CD4-positive, alpha-beta memory T cell (primary cell): Measurements from ENCODE around the gene PBXIP1. TPM values are rescaled to one million over a fixed set of nuclear protein-coding genes. Genes with fewer than 3 reads are reported as not detected.
A peak's percentile ranks its signal among the peaks of the same experiment; 100 is the strongest.

Experiments
- CTCF ChIA-PET: fragments of 350-600 bp; sonication (Branson Sonifier 250); formaldehyde crosslinking; loops from one replicate; lab custom pipeline; 2021; ENCODE audit warnings: inconsistent platforms; ENCODE audit not compliant: partially characterized antibody; lab: Charles Lee
- POLR2A ChIA-PET: fragments of 350-600 bp; sonication (Branson Sonifier 250); formaldehyde crosslinking; loops from one replicate; lab custom pipeline; 2021; ENCODE audit not compliant: partially characterized antibody; lab: Charles Lee
- DNase-seq, 5 donors: peaks; one replicate each; pipeline versions ENCODE4 v3.0.0 to v3.0.0-alpha.2; 2020 to 2022; ENCODE audit warnings: mixed read lengths in 1 of 5
- H3K27ac ChIP-seq: one replicate; pipeline ENCODE4 v1.7.0; 2013; ENCODE audit warnings: low read depth, low read length
- H3K27me3 ChIP-seq: 2 replicates; pipeline ENCODE4 v1.7.0; 2013; ENCODE audit warnings: mild to moderate bottlenecking, low read length, moderate library complexity; ENCODE audit not compliant: insufficient read depth
- H3K36me3 ChIP-seq: 2 replicates; pipeline ENCODE4 v1.7.0; 2013; ENCODE audit warnings: mild to moderate bottlenecking, low read length, moderate library complexity; ENCODE audit not compliant: insufficient read depth
- H3K4me1 ChIP-seq: 2 replicates; pipeline ENCODE4 v1.7.0; 2013; ENCODE audit warnings: mild to moderate bottlenecking, low read length, moderate library complexity; ENCODE audit not compliant: insufficient read depth
- H3K4me3 ChIP-seq, 2 donors: one replicate each; pipeline ENCODE4 v1.7.0; 2013; ENCODE audit warnings: low read length in 2 of 2, mild to moderate bottlenecking in 1 of 2
- H3K9me3 ChIP-seq, 2 donors: one replicate each; pipeline ENCODE4 v1.7.0; 2013; ENCODE audit warnings: low read length in 2 of 2, control low read depth in 1 of 2; ENCODE audit not compliant: control insufficient read depth in 1 of 2
- H3K27ac Mint-ChIP-seq, 7 donors: one replicate each; pipeline ENCODE4 v1.8.0; 2020 to 2021; ENCODE audit warnings: mixed read lengths in 7 of 7, mild to moderate bottlenecking in 6 of 7, inconsistent platforms in 3 of 7, moderate library complexity in 3 of 7
- H3K27me3 Mint-ChIP-seq, 2 donors: one replicate each; pipeline ENCODE4 v1.8.0; 2020 to 2021; ENCODE audit warnings: mixed read lengths in 2 of 2
- H3K36me3 Mint-ChIP-seq, 2 donors: one replicate each; pipeline ENCODE4 v1.8.0; 2020 to 2021; ENCODE audit warnings: mixed read lengths in 2 of 2, inconsistent platforms in 1 of 2, mild to moderate bottlenecking in 1 of 2
- H3K4me1 Mint-ChIP-seq, 4 donors: one replicate each; pipeline ENCODE4 v1.8.0; 2020 to 2021; ENCODE audit warnings: mixed read lengths in 4 of 4, mild to moderate bottlenecking in 1 of 4
- H3K4me3 Mint-ChIP-seq, 8 donors: one replicate each; pipeline ENCODE4 v1.8.0; 2020 to 2021; ENCODE audit warnings: mixed read lengths in 8 of 8, mild to moderate bottlenecking in 7 of 8, moderate library complexity in 6 of 8, inconsistent platforms in 3 of 8
- H3K9me3 Mint-ChIP-seq, 8 donors: one replicate each; pipeline ENCODE4 v1.8.0; 2020 to 2021; ENCODE audit warnings: mixed read lengths in 8 of 8, mild to moderate bottlenecking in 5 of 8, inconsistent platforms in 3 of 8, moderate library complexity in 1 of 8
- intact Hi-C: fragments of 100-400 bp; cut with micrococcal nuclease; formaldehyde crosslinking; loops from one replicate; pipeline ENCODE4 v1.15.1; 2023
- polyA plus RNA-seq, 2 donors: library from polyadenylated mRNA; unstranded; fragments of 300-500 nt; fragmentation: Illumina TruSeq; gene quantifications; one replicate each; pipeline ENCODE4 v1.2.3, GENCODE V29; 2021
- total RNA-seq, 2 experiments: library from RNA; stranded (reverse); gene quantifications; one replicate each; pipeline ENCODE4 v1.2.3, GENCODE V29; 2021

Gene PBXIP1, protein sequence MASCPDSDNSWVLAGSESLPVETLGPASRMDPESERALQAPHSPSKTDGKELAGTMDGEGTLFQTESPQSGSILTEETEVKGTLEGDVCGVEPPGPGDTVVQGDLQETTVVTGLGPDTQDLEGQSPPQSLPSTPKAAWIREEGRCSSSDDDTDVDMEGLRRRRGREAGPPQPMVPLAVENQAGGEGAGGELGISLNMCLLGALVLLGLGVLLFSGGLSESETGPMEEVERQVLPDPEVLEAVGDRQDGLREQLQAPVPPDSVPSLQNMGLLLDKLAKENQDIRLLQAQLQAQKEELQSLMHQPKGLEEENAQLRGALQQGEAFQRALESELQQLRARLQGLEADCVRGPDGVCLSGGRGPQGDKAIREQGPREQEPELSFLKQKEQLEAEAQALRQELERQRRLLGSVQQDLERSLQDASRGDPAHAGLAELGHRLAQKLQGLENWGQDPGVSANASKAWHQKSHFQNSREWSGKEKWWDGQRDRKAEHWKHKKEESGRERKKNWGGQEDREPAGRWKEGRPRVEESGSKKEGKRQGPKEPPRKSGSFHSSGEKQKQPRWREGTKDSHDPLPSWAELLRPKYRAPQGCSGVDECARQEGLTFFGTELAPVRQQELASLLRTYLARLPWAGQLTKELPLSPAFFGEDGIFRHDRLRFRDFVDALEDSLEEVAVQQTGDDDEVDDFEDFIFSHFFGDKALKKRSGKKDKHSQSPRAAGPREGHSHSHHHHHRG
- 100 to 1,000 TPM; 435 to 438 TPM for total RNA-seq
- 100 to 1,000 TPM; 263 to 404 TPM for polyA plus RNA-seq

DNA sequence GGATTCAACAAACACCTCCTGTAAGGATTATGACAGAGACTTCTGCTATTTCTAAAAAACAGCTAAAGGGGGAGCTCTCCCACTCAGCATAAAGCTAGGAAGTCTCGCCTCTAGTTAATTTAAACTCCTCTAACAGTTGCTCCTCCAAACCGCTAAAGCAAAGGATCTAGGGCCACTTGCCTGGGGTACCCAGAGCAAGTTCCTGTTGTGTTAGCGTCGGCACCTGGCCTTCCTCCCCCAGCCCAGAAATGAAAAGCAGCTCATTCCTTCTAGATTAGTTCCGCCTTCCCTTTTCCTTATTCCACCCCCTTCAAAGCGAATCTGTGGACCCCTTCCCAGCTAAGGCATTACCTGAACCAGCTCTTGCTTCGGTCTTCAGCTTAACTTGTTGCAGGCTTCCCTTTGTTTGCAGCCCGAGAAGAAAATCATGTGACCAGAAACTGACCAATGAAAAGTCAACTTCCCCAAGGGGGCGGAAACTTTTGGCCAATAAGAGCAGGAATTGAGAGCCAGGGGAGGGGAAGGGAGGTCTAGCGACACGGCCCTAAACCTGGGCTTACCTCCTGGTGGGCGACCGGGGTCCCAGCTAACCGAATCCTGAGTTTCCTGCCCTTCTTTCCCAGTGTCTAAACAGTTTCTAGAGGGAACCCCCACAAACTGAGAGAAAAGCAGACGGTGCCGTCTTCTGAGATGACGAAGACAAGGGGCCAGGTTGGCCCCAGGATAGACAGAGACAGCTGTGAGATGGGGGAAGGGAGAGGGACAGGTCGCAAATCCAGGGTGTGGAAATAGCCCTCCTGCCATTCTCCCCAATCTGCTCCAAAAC, at the start of gene PBXIP1:
PBXIP1 (minus strand) TSS at position 382 of the 826 bp plus-strand sequence. CDS start 2,378 bp downstream, outside the sequence.
- intact Hi-C loops = loop anchor here (1.0 to 2.0 kb wide), 6 partner anchors 18 to 397 kb away; partner anchors contain the start of genes CKS1B, UBE2Q1 and ZBTB7B
- ChIA-PET CTCF (interaction anchor here (0.9 to 6.8 kb wide), 19 partner anchors 8 to 396 kb away, joined by 3 to 70 read pairs (median 4); partner anchors contain the start of genes ADAM15, CKS1B, FLAD1 and KRTCAP2), POLR2A (interaction anchor here (0.7 to 41.7 kb wide), 21 partner anchors 9 to 989 kb away, joined by 3 to 1543 read pairs (median 5); partner anchors contain the start of genes ADAM15, ADAR, CKS1B and CREB3L4)
- Mint-ChIP-seq H3K9me3 (peaks cover 0 to 3% (median 0%) of the 10 kb centered on the region in 8 donors), H3K4me3 (peak within 1 kb of the TSS; percentile 94 to 100 (median 98)), H3K27me3 (no peaks in the 10 kb centered on the region), H3K27ac (peak within 1 kb of the TSS; percentile 98 to 100 (median 100)), H3K36me3 (peaks cover 27 to 50% of the 10 kb centered on the region in 2 donors), H3K4me1 (peaks cover 43 to 87% (median 74%) of the 10 kb centered on the region in 4 donors)
- peak within 1 kb of the TSS; percentile 100 for H3K27ac ChIP-seq
- peak; percentile 92 to 94 (median 92) for DNase-seq
- peaks cover 75% of the 10 kb centered on the region for H3K4me1 ChIP-seq
- peak within 1 kb of the TSS; percentile 80 to 90 for H3K4me3 ChIP-seq
- no peaks in the 10 kb centered on the region for H3K27me3 ChIP-seq
- no peaks in the 10 kb centered on the region for H3K9me3 ChIP-seq
- peaks cover 22% of the 10 kb centered on the region for H3K36me3 ChIP-seq

DNA sequence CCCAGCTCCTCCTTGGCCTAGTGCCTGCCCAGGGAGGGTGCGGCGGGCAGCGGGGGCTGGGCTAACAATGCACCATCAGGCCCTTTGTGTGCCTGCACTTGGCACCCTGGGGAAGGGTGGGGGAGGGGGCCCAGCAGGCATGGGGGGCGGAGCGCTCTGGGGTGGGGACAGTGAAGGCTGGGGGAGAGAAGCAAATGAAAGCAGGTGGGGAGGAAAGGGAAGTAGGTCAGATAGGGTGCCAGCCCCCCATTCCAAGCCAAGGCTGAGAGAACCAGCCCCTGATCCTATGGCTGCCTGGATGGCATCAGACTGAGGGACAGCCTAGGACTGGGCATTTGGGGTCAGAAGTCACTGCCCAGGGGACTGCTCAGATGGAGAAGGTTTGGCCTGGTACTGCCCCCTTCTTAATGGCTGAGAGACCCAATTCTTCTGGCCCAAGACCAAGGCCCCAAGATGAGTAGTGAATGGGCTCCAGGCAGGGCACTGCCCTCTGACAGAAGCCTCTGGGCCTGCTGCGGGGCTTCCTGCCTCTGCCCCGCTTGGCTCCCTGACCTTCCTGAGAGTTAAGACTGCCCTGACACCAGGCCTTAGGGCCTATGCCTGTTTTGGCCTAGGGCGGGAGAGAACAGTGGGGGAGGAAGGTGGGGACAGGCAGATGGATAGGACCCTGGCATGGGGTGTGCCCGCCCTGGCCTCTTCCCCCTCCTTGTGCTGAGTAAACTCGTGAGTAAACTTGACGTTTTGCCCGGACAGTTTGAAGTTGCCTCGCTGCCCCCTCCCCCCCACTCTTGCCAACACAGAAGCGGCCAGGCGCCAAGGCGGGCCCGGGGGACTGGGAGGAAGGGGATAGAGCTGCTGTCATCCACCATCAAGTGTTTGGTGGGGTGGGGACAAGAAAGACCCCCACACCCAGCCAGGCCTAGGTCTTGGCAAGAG, 49.4 kb upstream of the PBXIP1 start:
- no peaks in the 10 kb centered on the region for H3K36me3 ChIP-seq
- POLR2A ChIA-PET = interaction anchor here (1.1 to 38.9 kb wide), 6 partner anchors 9 to 447 kb away, joined by 3 to 1543 read pairs (median 48); partner anchors contain the start of genes CKS1B, FLAD1, PBXIP1 and PMVK
- peak overlapping the region; percentile 91 to 95 for H3K4me3 ChIP-seq
- Mint-ChIP-seq H3K27me3 (no peaks in the 10 kb centered on the region), H3K9me3 (no peaks in the 10 kb centered on the region), H3K4me1 (peaks cover 28 to 80% (median 39%) of the 10 kb centered on the region in 4 donors), H3K36me3 (peaks cover 0 to 30% of the 10 kb centered on the region in 2 donors), H3K4me3 (peak overlapping the region; percentile 73 to 99 (median 95)), H3K27ac (peak overlapping the region; percentile 83 to 98 (median 93))
- peaks cover 57% of the 10 kb centered on the region for H3K4me1 ChIP-seq
- H3K27ac ChIP-seq = peak overlapping the region; percentile 86
- CTCF ChIA-PET = interaction anchor here (1.6 to 18.7 kb wide), 3 partner anchors 6 to 30 kb away, joined by 4 to 381 read pairs (median 381); partner anchors contain the start of genes CKS1B, LENEP and ZBTB7B
- H3K9me3 ChIP-seq = no peaks in the 10 kb centered on the region
- H3K27me3 ChIP-seq = no peaks in the 10 kb centered on the region
- peak in 4 of 5 donors; percentile 33 to 57 (median 40) for DNase-seq
- intact Hi-C loops = no loop called here

DNA sequence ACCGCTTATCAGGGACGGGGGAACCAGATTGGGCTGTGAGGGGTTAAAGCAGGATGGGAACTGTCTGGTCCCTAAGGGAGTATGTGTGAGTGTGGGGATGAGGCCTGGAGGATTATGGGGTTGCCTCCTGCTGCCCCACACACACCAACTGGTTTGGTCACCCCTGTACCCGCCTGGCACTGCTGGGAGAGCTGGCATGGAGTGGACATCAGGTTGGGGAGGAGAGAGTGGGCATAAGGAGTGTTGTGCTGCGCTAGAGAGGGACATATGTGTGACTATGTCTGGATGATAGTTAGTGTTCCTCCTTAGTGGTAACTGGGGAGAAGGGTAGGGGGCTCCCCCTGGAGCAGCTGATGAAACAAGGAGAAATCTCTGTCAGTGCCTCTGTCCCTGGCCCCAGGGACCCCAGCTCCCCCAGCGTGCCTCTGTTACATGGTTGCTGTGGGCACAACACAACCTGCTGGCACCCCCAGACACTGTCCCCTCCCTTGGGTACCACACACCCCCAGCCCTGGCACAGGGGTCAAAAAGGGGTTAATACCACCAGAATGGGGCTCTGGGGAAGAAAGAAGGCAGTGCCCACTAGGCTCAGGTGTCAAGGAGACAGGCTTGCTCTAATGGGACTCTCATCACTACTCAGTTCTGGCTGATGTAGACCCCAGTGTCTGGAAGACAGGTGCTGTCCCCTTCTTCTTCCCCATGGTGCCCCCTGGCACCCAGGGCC, 48.6 kb upstream of the PBXIP1 start:
- H3K4me1 ChIP-seq = peaks cover 57% of the 10 kb centered on the region
- Mint-ChIP-seq H3K9me3 (no peaks in the 10 kb centered on the region), H3K4me1 (peaks cover 33 to 80% (median 42%) of the 10 kb centered on the region in 4 donors), H3K27me3 (no peaks in the 10 kb centered on the region), H3K36me3 (peaks cover 0 to 27% of the 10 kb centered on the region in 2 donors), H3K27ac (peak overlapping the region; percentile 89 to 97 (median 94)), H3K4me3 (peak overlapping the region; percentile 88 to 99 (median 96))
- peak overlapping the region; percentile 91 to 95 for H3K4me3 ChIP-seq
- intact Hi-C loops = loop anchor here (5.0 kb wide), 2 partner anchors 48 to 447 kb away; partner anchors contain the start of genes ADAM15 and UBE2Q1
- H3K27ac ChIP-seq = peak overlapping the region; percentile 86
- ChIA-PET POLR2A (interaction anchor here (0.7 to 38.9 kb wide), 5 partner anchors 9 to 168 kb away, joined by 3 to 1543 read pairs (median 5); partner anchors contain the start of genes CKS1B, FLAD1, KRTCAP2 and PBXIP1), CTCF (interaction anchor here (0.6 to 16.3 kb wide), 4 partner anchors 10 to 42 kb away, joined by 3 to 381 read pairs (median 4); partner anchors contain the start of gene CKS1B)
- DNase-seq = peak in 2 of 5 donors; percentile 20 to 48
- H3K9me3 ChIP-seq = no peaks in the 10 kb centered on the region
- no peaks in the 10 kb centered on the region for H3K27me3 ChIP-seq
- no peaks in the 10 kb centered on the region for H3K36me3 ChIP-seq

GRCh38 chr1:155003766-155004351, 48.0 kb upstream of the PBXIP1 start:
- H3K4me3 Mint-ChIP-seq = peak overlapping the region; percentile 95 to 99 (median 98)
- H3K9me3 ChIP-seq = no peaks in the 10 kb centered on the region
- no peaks in the 10 kb centered on the region for H3K9me3 Mint-ChIP-seq
- peak overlapping the region; percentile 86 for H3K27ac ChIP-seq
- peaks cover 61% of the 10 kb centered on the region for H3K4me1 ChIP-seq
- intact Hi-C loops = loop anchor here (5.0 kb wide), 2 partner anchors 48 to 447 kb away; partner anchors contain the start of genes ADAM15 and UBE2Q1
- ChIA-PET CTCF (interaction anchor here (0.6 to 16.3 kb wide), 4 partner anchors 11 to 41 kb away, joined by 3 to 381 read pairs (median 4); partner anchors contain the start of gene CKS1B), POLR2A (interaction anchor here (0.7 to 38.9 kb wide), 6 partner anchors 8 to 169 kb away, joined by 3 to 1543 read pairs (median 4); partner anchors contain the start of genes CKS1B, FLAD1, KRTCAP2 and PBXIP1)
- no peaks in the 10 kb centered on the region for H3K27me3 Mint-ChIP-seq
- peaks cover 36 to 80% (median 45%) of the 10 kb centered on the region in 4 donors for H3K4me1 Mint-ChIP-seq
- DNase-seq = no peak
- peaks cover 0 to 26% of the 10 kb centered on the region in 2 donors for H3K36me3 Mint-ChIP-seq
- H3K27ac Mint-ChIP-seq = peak overlapping the region; percentile 90 to 98 (median 97)
- H3K36me3 ChIP-seq = no peaks in the 10 kb centered on the region
- H3K27me3 ChIP-seq = no peaks in the 10 kb centered on the region
- H3K4me3 ChIP-seq = peak overlapping the region; percentile 91 to 95
